K562 (cell line): ENCODE data around the gene PPM1H. TPM values are rescaled to one million over a fixed set of nuclear protein-coding genes. Genes with fewer than 3 reads are reported as not detected.

Source experiments
- ATAC-seq: fragments of 200-7000 bp; cut with Tn5 transposase; 3 replicates; pipeline ENCODE4 v1.9.1; 2020; ENCODE audit warnings: moderate library complexity
- BruUV-seq: library from RNA; stranded (reverse); fragments of 400-500 nt; replicated peaks from 2 replicates; lab custom pipeline; 2021; lab: Mats Ljungman, UMichigan
- CTCF ChIA-PET: fragments of 300-600 bp; formaldehyde crosslinking; extraction: SDS; loops from one replicate; lab custom pipeline; 2021; ENCODE audit warnings: low intra/inter-chr PET ratio; lab: Yijun Ruan, JAX
- POLR2A ChIA-PET: fragments of 300-600, 350-650 bp; sonication (Branson Sonifier 250); formaldehyde crosslinking; extraction: SDS; loops from one replicate; lab custom pipeline; 2021; ENCODE audit warnings: antibody characterized with exemption, inconsistent platforms; lab: Yijun Ruan, JAX
- DNase-seq, 4 experiments: peaks; one replicate each; pipeline versions ENCODE4 v3.0.0 to v3.0.0-alpha.2; 2011 to 2018; ENCODE audit warnings: low spot score in 3 of 4, mixed read lengths in 3 of 4; ENCODE audit errors: extremely low read depth in 1 of 4
- FAIRE-seq: peaks from 2 replicates; lab custom pipeline; 2011; peaks lifted over from hg19 to GRCh38; lab: Jason Lieb, UNC
- H2AFZ ChIP-seq: 2 replicates; pipeline ENCODE4 v1.6.0; 2011; ENCODE audit warnings: low read depth, low read length, control low read depth, inconsistent platforms
- H3K27ac ChIP-seq: fragments of 200-600 bp; 3 replicates; pipeline ENCODE4 v1.8.0; 2011; ENCODE audit warnings: low read depth, mild to moderate bottlenecking, control low read depth, inconsistent platforms, low read length, moderate library complexity, mixed read lengths; ENCODE audit errors: extremely low read depth
- H3K27me3 ChIP-seq, 2 experiments: fragments of 300-600 bp in 1 of 2; 2 replicates in 1 of 2; 3 replicates in 1 of 2; pipeline versions ENCODE4 v1.6.0 to v1.8.0; 2011; ENCODE audit warnings: inconsistent platforms in 2 of 2, low read length in 2 of 2, mild to moderate bottlenecking in 1 of 2, mixed read lengths in 1 of 2, moderate library complexity in 1 of 2; ENCODE audit not compliant: control insufficient read depth in 2 of 2, insufficient read depth in 2 of 2
- H3K36me3 ChIP-seq: fragments of 300-600 bp; 3 replicates; pipeline ENCODE4 v1.8.0; 2011; ENCODE audit warnings: mild to moderate bottlenecking, low read length, inconsistent platforms; ENCODE audit not compliant: control insufficient read depth, insufficient read depth
- H3K4me1 ChIP-seq, 2 experiments: fragments of 200-600 bp in 1 of 2; replicated peaks in 1 of 2; 2 replicates in 1 of 2; 3 replicates in 1 of 2; pipeline versions ENCODE4 v1.5.1 to v1.8.0; 2011; ENCODE audit warnings: inconsistent platforms in 2 of 2, low read length in 2 of 2, mild to moderate bottlenecking in 1 of 2, mixed read lengths in 1 of 2, moderate library complexity in 1 of 2; ENCODE audit not compliant: control insufficient read depth in 2 of 2, insufficient read depth in 2 of 2
- H3K4me2 ChIP-seq: 2 replicates; pipeline ENCODE4 v1.6.1; 2011; ENCODE audit warnings: low read length, control low read depth, inconsistent platforms, mixed read lengths; ENCODE audit not compliant: insufficient read depth
- H3K4me3 ChIP-seq: fragments of 200-600 bp; sonication (generic), shearing (Covaris generic); 2 replicates; pipeline ENCODE4 v1.5.1; 2016; ENCODE audit warnings: control low read depth, inconsistent platforms
- H3K79me2 ChIP-seq: fragments of 200-600 bp; 3 replicates; pipeline ENCODE4 v1.8.0; 2011; ENCODE audit warnings: low read length, inconsistent platforms; ENCODE audit not compliant: control insufficient read depth, insufficient read depth
- H3K9ac ChIP-seq, 2 experiments: 2 replicates each; pipeline versions ENCODE4 v1.6.0 to v1.6.1; 2011; ENCODE audit warnings: low read depth in 2 of 2, low read length in 2 of 2, control low read depth in 1 of 2, inconsistent platforms in 1 of 2, mild to moderate bottlenecking in 1 of 2, mixed read lengths in 1 of 2; ENCODE audit not compliant: insufficient read depth in 1 of 2
- H3K9me1 ChIP-seq: one replicate; pipeline ENCODE4 v1.6.0; 2011; ENCODE audit warnings: inconsistent platforms, mild to moderate bottlenecking, low read length, moderate library complexity; ENCODE audit not compliant: control insufficient read depth, insufficient read depth
- H3K9me3 ChIP-seq: replicated peaks from 2 replicates; pipeline ENCODE4 v1.5.1; 2011; ENCODE audit warnings: low read depth, low read length, inconsistent platforms; ENCODE audit not compliant: control insufficient read depth, insufficient read depth
- H4K20me1 ChIP-seq: replicated peaks from 2 replicates; pipeline ENCODE4 v1.6.1; 2011; ENCODE audit warnings: low read length, inconsistent platforms, mixed read lengths; ENCODE audit not compliant: control insufficient read depth, insufficient read depth
- DNMT1 ChIP-seq: fragments of 450-650 bp; IDR thresholded peaks from 2 replicates; pipeline ENCODE4 v1.6.1; 2016; ENCODE audit warnings: antibody characterized with exemption, mild to moderate bottlenecking
- ILF3 ChIP-seq: fragments of 450-650 bp; IDR thresholded peaks from 2 replicates; pipeline ENCODE4 v1.6.1; 2018; ENCODE audit warnings: antibody characterized with exemption, mild to moderate bottlenecking, moderate library complexity, borderline replicate concordance
- KDM1A ChIP-seq, 2 experiments: fragments of 450-650 bp; IDR thresholded peaks; 2 replicates each; pipeline ENCODE4 v1.6.1; 2016; ENCODE audit warnings: mild to moderate bottlenecking in 2 of 2
- PHB2 ChIP-seq: fragments of 450-650 bp; IDR thresholded peaks from 2 replicates; pipeline ENCODE4 v1.6.1; 2017; ENCODE audit warnings: low read depth
- SRSF3 ChIP-seq: fragments of 200-400 bp; formaldehyde crosslinking; IDR thresholded peaks from 2 replicates; pipeline ENCODE4 v1.6.1; 2016; ENCODE audit warnings: mild to moderate bottlenecking, low read length, moderate library complexity; ENCODE audit not compliant: insufficient read depth
- ZNF407 ChIP-seq: fragments of 450-650 bp; IDR thresholded peaks from 2 replicates; pipeline ENCODE4 v1.6.1; 2016; ENCODE audit warnings: low read depth
- WGBS: fragments of 100-300 bp; shearing (Covaris generic); methylation state at CpG from one replicate; pipeline ENCODE4 v1.1.6; 2016; ENCODE audit warnings: low coverage, mixed read lengths; ENCODE audit not compliant: insufficient coverage; ENCODE audit errors: missing lambda C conversion rate; 5-methylcytosine and 5-hydroxymethylcytosine counted together
- in situ Hi-C: fragments of 300-500 bp; cut with MboI; formaldehyde crosslinking; loops from 4 replicates; pipeline ENCODE4 v1.15.0; 2018; ENCODE audit warnings: inconsistent platforms, mixed read lengths
- intact Hi-C: fragments of 100-400 bp; cut with micrococcal nuclease; formaldehyde crosslinking; loops from 2 replicates; pipeline ENCODE4 v1.14.2; 2022
- polyA plus RNA-seq, 8 experiments: library from polyadenylated mRNA; depleted of rRNA in 4 of 8; stranded (reverse) in 5 of 8; unstranded in 3 of 8; fragments of >200 nt; fragmentation: Nextera tagmentation in 2 of 8; fragmentation: Illumina TruSeq in 1 of 8; extraction: Ambion mirVana in 2 of 8; extraction: Trizol in 1 of 8; gene quantifications; 2 replicates each; pipeline versions ENCODE4 v1.2.1 to v1.2.3, GENCODE V29; 2011 to 2014; ENCODE audit warnings: inconsistent platforms in 1 of 8, missing spikeins in 1 of 8
- total RNA-seq, 7 experiments: library from RNA; depleted of rRNA in 6 of 7; stranded (reverse); fragments of >200 nt in 6 of 7; fragmentation: Illumina TruSeq in 2 of 7; extraction: Trizol in 2 of 7; gene quantifications; 2 replicates each; pipeline versions ENCODE4 v1.2.1 to v1.2.3, GENCODE V29; 2011 to 2021; ENCODE audit warnings: low replicate concordance in 1 of 7

The PPM1H gene
- total and polyA plus RNA-seq, 9 of the 15 experiments (the other 6 are each of a cell fraction or from before 2014, with no cell fraction given) = 5.3 to 29.3 (median 11.3) TPM

DNA sequence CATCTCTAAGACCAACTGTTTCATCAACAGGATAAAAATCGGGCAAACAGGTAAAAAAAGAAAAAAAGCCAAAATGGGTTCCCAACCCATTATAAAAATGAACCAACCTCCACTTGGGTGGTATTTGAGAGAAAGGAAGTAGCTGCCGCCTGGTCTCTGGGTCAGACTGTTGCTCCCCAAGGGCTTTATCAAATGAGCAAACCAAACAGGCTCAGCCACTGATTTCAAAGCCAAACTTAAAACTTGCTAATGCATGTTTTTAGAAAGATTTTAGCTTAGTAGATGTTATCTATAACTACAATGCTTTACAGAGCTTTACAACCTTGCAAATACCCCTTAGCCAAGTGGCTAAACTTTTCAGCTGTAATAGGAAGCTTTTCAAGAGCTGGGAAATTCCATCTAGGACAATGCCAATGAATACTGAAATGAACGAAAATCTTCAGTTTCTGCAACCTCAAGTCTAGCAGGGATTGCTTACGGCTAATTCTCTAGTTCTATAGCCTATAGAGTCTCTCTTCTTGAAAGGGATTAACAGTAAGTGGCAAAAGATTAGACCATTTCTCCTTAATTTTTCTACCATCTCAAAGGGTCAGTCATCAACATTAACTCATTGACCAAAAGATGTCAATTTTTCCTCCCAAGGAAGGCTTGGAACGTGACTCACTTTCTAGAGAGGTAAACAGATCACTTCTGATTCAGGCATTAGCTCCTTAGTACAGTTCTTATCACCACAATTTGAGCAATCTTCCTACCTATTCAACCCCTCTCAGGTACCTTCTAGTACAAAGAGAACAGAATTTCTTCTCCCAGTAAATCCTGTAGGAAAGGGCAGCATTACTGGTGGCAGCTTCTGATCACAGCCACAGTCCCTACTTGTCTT, 4.2 kb downstream of the PPM1H start:
- no peak overlapping the region for H2AFZ ChIP-seq
- no peak for TF ChIP-seq ILF3
- TF ChIP-seq PHB2 = no peak
- TF ChIP-seq DNMT1 = no peak
- TF ChIP-seq KDM1A (IDR thresholded peaks at IDR 0.05) = peak in 1 of 2 experiments; percentile 14; a peak in 1 of 4 replicates
- no peak for TF ChIP-seq ZNF407
- no peak for TF ChIP-seq SRSF3
- TF ChIP-seq, all 486 proteins: peak for 1
- no peak for ATAC-seq
- Histone ChIP-seq H4K20me1 (no peaks in the 10 kb centered on the region), H3K36me3 (peaks cover 2% of the 10 kb centered on the region; the same call in 1 of the 3 replicates), H3K27ac (peak overlapping the region; percentile 12; the same call in 1 of the 3 replicates), H3K9me1 (no peaks in the 10 kb centered on the region), H3K4me3 (no peak overlapping the region), H3K9me3 (no peaks in the 10 kb centered on the region), H3K4me1 (peaks cover 10 to 24% of the 10 kb centered on the region in 2 experiments; a peak in 4 of 5 replicates), H3K9ac (no peak overlapping the region), H3K79me2 (peaks cover 64% of the 10 kb centered on the region), H3K4me2 (no peak overlapping the region), H3K27me3 (peaks cover 0 to 7% of the 10 kb centered on the region in 2 experiments; a peak in 1 of 5 replicates)
- ChIA-PET POLR2A (interaction anchor here (0.6 to 1.5 kb wide), 7 partner anchors 8 to 59 kb away, joined by 3 to 6 read pairs (median 3); no protein-coding TSS in a partner anchor), CTCF (no interaction called here)
- no peak for DNase-seq
- 8% methylated on average over 5 of the region's 5 CpGs for WGBS
- FAIRE-seq = peak; percentile 67
- in situ Hi-C loops = no loop called here
- intact Hi-C loops = loop anchor here (5.0 kb wide), 2 partner anchors 118 to 137 kb away; no protein-coding TSS in a partner anchor
- BruUV-seq = no TSS peak
